ENCODE results near the gene PRRG2.
"Not testable (repeated sequence)": the region's sequence is repeated elsewhere in the genome, so short reads cannot be mapped to it uniquely, and the experiment has no call there.

Gene PRRG2

DNA sequence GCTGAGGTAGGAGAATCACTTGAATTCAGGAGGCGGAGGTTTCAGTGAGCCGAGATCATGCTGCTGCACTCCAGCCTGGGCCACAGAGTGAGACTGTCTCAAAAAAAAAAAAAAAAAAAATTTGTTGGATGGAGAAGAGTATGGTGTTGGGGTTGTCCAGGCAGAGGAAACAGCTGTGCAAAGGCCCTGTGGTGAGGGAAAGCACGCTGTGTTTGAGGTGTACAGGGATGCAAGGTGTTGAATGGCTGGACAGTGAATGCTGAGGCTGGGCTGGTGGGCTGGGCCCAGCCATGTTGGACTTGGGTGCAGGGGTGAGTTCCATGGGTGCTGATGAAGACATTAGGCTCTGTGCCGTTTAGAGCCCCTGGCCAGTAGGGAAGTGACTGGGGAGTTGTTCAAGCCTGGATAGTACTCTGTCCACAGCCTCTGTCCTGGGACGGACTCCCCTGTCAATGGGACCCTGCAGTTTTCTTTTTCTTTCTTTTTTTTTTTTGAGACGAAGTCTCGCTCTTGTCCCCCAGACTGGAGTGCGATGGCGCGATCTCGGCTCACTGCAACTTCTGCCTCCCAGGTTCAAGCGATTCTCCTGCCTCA lies 28.5 kb downstream of the PRRG2 start:
- DNase-seq (ENCODE audit: low read depth) = no peak

DNA sequence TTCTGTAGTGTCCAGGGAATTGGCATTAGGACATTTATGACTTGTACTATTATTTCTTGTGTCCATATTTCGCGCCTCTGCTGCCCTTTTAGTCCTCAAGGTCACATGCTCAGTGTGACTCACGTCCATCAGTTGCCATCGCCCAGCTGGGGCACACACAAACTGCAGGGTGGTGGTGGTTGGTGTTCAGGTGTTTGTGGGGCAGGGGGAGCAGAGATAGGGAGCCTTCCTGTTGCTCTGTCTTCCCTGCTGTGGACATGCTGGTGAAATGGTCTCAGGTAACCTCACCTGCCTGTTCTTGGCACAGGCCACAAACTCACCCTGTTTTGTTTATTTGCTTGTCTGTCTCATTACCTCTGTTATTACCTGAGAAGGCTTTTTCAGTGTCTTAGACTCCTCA lies 32.3 kb downstream of the PRRG2 start:
- DNase-seq (ENCODE audit: low read depth) = no peak

DNA sequence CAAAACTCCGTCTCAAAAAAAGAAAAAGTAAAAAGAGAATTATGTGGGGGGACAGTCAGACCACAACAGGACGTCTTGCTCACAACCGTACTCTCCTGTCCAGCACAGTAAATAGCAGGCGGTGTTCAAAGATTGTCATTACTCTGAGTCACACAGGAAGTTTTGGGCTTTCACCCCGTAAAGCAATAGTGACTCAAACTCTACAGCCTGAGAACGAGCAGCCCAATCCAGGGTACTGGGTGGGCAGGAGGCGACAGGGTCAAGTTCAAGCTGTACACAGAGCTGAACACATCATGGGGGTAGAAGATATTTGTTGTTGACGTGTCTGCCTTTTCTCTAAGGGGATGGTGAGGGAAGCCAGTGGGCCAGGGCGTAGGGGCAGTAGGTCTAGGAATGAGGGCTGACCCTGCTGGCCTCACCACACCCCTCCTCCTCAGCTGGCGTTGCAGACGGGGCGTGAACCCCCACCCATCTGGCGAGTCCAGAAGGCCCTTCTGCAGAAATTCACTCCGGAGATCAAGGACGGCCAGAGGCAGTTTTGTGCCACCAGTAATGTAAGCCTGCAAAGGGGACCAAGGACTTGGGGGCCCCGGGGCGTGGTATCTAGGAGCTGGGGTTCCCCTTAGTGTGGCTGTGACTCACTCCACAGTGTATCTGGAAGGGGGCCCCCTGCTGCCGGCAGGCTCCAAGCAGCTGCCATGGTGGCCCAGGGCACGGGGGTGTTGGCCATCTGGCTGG lies 33.1 kb downstream of the PRRG2 start:
- DNase-seq (ENCODE audit: low read depth) = no peak

GRCh38 chr19:49615861-49616260 lies 34.7 kb downstream of the PRRG2 start:
- no peak for DNase-seq (ENCODE audit: low read depth)

GRCh38 chr19:49616532-49616931 lies 35.4 kb downstream of the PRRG2 start:
- no peak for DNase-seq (ENCODE audit: low read depth)

GRCh38 chr19:49616945-49617344 lies 35.8 kb downstream of the PRRG2 start:
- DNase-seq (ENCODE audit: low read depth) = no peak

DNA sequence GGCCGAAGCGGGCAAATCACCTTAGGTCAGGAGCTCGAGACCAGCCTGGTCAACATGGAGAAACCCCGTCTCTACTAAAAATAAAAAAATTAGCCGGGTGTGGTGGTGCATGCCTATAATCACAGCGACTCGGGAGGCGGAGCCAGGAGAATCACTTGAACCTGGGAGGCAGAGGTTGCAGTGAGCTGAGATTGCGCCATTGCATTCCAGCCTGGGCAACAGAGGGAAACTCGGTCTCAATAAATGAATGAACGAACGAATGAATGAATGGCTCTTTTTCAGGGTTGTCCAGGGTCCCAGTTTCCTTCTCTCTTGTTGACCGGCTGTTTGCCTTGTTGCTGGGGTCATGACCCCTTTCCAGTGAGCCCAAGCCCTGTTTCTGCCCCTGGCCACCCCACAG lies 36.7 kb downstream of the PRRG2 start:
- DNase-seq (ENCODE audit: low read depth) = not testable (repeated sequence)

- no peak for DNase-seq (ENCODE audit: low read depth)
These were observed 44.1 kb downstream of the PRRG2 start for GRCh38 chr19:49624967-49625910.

- no peak for DNase-seq (ENCODE audit: low read depth)
These were observed 45.1 kb downstream of the PRRG2 start for GRCh38 chr19:49626226-49626625.

- no peak for DNase-seq (ENCODE audit: low read depth)
These were observed 48.5 kb downstream of the PRRG2 start for GRCh38 chr19:49629659-49630058.

DNA sequence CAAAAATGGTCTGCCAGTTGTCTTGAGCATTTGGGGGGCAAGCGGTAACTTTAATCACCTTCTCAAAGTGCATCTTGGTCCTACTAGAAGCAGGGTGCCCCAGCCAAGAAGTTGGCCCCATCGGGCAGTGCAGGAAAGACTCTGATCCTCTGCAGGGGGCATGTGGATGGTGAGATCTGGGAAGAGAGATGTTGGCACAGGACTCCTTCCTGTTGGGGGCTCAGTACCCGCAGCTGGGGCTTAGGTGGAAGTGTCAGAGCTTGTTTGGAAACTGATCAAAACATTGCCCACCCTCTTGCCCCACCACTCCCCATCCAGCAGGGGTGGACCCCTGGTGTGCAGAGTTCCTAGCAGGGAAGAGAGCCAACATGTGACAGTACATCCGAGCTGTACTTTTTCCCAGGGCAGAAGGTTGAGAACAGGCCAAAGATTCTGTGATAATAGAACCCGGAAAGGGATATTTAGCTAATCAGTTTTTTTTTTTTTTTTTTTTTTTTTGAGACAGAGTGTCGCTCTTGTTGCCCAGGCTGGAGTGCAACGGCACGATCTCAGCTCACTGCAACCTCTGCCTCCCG lies 50.0 kb downstream of the PRRG2 start:
- DNase-seq (ENCODE audit: low read depth) = no peak

DNA sequence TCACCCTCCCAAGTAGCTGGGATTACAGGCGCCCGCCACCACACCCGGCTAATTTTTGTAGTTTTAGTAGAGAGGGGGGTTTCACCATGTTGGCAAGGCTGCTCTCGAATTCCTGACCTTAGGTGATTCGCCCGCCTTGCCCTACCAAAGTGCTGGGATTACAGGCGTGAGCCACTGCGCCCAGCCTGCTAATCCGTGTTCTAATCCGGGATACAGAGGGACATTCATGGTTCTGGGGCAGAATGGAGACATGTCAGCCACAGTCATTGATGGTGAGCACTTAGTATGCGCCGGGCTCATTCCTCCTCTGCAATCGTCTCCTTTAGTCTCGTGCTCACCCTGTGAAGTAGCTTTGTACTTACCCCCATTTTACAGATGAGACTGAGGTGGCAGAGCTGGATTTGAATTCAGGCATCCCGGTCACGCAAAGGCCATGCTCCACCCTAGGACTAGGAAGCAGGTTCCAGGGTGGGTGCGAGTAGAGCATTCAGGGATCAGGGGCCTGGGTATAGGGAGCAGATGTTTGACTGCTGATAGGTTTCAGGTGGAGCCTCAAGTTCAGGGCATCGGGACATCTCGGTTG lies 50.6 kb downstream of the PRRG2 start:
- DNase-seq (ENCODE audit: low read depth) = no peak

- no peak for DNase-seq (ENCODE audit: low read depth)
These were observed 51.5 kb downstream of the PRRG2 start for GRCh38 chr19:49632576-49632975.

DNA sequence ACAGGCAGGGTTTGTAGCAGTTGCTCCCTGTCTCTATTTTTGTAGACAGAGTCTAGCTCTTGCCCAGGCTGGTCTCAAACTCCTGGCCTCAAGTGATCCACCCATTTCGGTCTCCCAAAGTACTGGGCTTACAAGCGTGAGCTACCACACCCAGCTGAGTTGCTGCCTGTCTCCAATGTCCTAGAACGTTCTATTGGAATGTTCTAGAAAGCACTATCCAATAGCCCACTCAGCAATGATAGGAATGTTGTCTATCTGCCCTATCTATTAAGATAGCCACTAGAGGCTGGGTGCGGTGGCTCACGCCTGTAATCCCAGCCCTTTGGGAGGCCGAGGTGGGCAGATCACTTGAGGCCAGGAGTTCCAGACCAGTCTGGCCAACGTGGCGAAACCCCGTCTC lies 52.2 kb downstream of the PRRG2 start:
- DNase-seq (ENCODE audit: low read depth) = not testable (repeated sequence)

DNA sequence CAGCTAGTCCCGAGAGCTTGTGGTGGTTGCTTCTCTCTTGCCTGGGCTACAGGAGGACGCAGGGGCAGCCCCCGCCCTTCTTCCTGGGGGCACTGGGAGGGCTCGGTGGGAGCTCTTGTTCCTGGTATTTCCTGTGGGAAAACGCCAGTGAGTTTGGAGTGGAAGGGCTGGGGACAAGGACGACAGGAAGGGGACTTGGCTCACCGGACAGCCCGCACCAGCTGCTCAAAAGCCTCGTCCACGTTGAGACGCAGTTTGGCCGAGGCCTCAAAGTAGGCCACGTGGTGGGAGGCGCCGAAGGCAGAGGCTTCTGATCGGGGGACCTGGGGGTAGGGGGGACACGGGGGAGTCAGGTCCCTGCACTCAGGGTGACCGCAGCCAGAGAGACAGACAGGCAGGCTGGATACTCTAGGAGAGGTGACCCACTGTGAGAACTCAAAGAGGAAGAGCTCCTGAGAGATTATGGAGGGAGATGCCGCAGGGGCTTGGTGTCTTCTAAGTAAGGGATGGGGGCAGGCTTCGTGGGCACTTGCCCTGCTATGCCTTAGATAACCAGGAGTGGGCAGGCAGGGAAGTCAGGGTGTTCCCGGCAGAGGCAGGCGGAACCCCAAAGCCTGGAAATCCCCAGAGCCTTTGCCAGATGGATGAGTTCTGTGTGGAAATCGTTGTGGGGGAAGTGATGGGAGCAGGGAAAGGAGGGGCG lies 54.6 kb downstream of the PRRG2 start:
- DNase-seq (ENCODE audit: low read depth) = no peak

DNA sequence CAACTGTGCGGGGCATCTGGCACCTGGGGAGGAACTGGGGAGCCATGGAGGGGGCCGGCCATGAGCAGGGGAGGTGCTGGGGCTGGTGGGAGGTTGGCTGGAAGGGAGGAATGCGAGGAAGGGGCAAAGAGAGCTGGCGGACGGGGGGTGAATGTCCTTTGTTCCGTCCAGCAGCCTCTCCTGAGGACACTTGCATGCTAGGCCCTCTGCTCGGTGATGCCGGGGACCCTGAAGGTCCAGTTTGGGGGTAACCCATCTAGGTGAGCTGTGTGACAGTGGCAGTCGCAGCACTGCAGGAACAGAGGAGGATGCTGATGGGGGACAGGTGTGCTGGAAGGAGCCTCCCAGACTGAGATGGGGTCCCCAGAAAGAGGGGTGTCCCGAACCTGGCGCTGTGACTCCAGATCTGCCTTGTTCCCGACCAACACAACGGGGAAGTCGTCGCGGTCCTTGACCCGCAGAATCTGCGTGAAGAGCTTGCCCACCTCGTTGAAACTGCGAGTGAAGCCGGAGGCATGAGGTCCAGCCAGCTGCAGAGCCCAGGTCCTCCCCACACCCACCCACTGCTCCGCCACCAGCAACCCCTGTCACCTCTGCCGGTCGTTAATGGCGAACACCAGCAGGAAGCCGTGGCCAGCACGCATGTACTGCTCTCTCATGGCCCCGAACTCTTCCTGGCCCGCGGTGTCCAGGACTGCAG lies 55.3 kb downstream of the PRRG2 start:
- DNase-seq (ENCODE audit: low read depth) = no peak

DNA sequence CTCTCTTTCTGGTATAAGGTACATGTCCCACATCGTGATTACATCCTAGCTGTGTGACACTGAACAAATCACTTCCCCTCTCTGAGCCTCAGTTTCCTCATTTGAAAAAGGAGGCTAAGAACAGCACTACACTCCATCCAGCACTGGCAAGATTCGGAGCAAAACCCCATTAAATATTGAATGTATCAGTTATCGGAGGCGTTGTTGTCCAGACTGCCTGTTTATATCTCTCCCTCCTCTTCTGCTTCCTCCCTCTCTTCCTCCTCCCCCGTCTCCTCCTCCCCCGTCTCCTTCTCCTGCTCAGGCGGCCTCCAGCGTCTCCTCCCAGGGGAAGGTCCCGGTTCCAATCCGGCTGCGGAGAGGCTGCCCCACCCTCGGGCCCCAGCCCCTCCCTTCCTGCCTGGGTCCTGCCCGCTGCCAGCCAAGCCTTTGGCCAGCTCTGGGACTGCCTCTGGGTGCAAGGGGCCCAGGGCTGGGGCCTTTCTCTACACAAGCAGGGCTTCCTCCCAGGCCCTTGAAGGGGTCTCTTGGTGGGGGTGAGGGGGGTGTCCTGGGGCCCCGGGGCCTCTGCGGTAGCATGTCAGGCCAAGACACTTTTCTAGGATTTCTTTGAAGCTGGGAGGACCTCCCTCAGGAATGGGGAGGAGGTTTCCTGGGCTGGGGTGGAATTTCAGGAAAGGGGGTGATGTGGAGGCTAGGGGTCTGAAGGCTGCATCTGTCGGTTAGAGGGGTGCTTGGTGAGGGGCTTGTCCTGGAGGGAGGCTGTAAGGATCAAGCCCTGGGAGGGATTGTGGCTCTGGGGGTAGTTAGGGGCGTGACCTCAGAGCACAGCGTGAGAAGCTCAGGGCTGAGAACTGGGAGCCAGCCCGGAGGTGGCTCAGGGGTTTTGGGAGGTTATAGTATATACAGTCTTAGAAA lies 57.0 kb downstream of the PRRG2 start:
- DNase-seq (ENCODE audit: low read depth) = no peak

GRCh38 chr19:49639401-49640112 lies 58.4 kb downstream of the PRRG2 start:
- no peak for DNase-seq (ENCODE audit: low read depth)

Measured in activated T-helper 9 cell treated with anti-CD3 and anti-CD28 coated beads, Interleukin-2, amount 50 U/mL, for 16 hours (primary cell).